GM21825 (cell line): Measurements from ENCODE around the gene ZXDB.
A peak's percentile ranks its signal among the peaks of the same experiment; 100 is the strongest.
"Not testable (repeated sequence)": the region's sequence is repeated elsewhere in the genome, so short reads cannot be mapped to it uniquely, and the experiment has no call there.

Source experiments
- ATAC-seq: cut with Tn5 transposase; IDR thresholded peaks from one replicate; pipeline ENCODE4 v1.9.1; 2021; ENCODE audit warnings: mild to moderate bottlenecking, moderate library complexity; ENCODE audit not compliant: unreplicated experiment

ZXDB gene

DNA sequence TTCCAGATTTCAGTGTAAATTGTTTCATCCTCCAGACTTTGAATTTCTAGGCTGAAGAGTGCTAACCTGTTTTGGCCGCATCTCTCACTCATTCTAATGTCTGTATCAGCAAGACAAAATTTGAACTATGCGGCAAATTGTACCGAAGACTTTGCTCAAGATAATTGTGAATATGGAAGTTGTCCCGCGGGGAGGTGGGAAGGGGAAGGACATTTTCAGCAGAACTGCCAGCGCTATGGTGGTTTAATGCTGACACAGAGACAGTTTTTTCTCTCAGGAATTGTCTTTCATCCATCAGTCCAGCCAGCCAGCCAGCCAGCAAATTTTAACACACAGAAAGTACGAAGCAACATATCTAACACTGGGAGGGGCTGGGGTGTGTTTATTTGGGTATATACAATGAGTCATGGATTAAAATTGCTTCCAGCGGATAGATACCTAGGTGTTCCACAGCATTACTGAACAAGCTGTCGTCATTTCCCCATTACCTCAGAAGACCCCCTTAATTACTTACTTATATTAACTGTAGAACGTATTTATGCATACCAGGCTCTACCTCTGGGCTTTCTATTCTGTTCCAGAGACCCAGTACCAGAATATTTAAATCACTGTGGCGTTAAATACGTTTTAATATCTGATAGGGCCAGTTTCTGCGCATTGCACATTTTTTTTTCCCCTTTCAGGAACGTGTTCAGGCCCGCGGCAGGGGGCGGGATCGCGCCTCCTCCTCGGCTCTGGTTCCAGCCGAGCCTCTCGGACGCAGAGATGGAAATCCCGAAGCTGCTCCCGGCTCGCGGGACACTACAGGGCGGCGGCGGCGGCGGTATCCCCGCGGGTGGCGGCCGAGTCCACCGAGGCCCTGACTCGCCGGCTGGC, at the start of gene ZXDB:
Gene ZXDB, plus strand, starts transcription at position 728 of the 876 bp plus-strand sequence. Its CDS starts 38 bp downstream, at position 766.
- ATAC-seq, result peak; percentile 42

DNA sequence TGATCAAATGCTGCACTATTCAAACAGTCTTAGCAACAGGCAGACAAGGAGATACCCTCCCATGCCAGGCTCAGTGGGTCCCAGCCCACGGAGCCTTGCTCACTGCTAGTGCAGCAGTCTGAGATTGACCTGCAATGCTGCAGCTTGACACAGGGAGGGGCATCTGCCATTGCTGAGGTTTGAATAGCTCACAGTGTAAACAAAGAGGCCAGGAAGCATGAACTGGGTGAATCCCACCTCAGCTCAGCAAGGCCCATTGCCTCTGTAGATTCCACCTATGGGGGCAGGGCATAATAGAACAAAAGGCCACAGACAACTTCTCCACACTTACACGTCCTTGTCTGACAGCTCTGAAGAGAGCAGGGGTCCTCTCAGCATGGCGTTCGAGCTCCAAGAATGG, 26.6 kb upstream of the ZXDB start:
- no peak for ATAC-seq

DNA sequence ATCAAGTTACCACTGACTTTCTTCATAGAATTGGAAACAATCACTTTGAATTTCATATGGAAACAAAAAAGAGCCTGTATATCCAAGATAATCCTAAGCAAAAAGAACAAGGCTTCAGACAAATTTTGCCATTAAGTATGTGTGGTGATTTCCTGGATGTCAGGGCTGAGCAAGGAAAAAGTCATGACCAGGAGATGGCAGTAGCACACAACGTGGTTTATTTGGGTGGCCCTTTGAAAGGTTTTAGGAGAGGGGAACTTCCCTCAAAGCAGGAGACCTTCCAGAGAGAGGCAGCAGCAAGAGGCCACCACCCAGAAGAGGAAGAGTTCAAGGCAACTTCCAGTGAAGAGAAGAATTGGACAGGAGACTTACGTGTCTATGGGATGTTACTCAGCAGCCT, 18.1 kb upstream of the ZXDB start:
- ATAC-seq, result no peak

DNA sequence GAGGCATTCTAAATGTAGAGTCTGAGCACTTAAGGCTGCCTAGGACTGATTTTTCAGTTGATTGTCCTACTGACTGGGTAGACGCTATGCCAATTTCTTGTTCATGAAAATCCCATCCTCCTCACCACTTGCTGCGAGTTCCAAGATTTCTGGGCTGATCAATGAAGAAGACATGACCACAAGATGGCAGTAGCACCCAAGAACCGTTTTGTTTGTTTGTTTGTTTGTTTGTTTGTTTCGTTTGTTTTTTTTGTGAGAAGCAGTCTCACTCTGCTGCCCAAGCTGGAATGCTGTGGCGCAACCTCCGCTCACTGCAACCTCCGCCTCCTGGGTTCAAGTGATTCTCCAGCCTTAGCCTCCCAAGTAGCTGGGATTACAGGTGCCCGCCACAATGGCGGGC, 8.9 kb upstream of the ZXDB start:
- not testable (repeated sequence) for ATAC-seq

DNA sequence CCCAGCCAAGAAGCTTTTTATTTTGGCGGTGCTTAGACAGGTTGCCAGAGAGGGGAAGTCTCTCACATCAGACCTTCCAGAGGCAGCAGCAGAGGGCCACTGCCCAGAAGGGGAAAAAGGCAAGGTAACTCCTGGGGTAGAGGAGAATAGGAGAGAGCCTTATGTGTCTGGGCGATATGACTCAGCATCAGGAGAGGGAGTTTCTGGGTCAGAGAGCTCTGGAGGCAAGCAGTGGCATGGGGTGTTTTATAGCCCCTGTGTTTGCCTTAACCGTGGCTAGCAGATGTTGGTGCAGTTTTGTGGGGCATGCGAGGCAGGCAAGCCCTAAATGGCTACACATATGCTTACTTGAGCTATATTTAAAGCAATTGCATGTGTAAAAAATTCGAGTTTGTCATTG, 8.3 kb upstream of the ZXDB start:
- no peak for ATAC-seq

DNA sequence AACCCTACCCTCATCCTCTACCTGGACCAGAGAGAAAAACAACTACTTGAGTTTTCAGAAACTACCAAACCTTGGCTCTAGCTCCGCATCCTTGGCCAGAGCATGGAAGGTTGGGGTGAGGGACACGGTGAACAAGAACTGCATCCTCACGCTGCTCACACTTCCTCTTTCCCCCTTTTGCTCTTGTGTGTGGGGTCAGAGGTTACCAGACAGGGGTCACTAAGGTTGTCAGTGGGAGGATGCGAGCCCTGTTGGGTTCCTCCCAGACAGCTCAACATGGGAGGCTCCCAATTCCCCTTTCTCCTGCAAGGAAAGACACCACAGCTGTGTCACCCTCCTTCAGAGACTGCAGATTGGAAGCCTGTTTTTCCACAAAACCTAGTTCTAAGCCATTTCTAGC, 5.5 kb upstream of the ZXDB start:
- no peak for ATAC-seq

DNA sequence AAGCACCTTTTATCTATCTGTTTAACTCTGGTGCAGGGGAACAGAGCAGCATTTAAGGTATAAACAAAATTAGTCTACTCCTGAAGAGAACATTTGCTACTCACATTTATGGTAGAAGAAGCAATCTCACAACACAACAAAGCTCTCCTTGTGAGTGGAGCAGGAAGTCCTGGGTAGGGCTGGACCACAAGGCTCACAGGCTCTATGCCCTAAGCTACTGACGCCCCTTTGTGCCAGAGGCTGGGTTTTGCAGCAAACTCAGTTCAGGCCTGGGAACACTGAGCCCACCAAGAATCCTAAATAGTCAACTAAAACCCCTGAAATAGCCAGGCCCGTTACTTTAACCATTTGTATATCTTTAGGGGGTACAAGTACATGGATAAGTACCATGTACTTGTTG, 4.7 kb upstream of the ZXDB start:
- ATAC-seq, result no peak

DNA sequence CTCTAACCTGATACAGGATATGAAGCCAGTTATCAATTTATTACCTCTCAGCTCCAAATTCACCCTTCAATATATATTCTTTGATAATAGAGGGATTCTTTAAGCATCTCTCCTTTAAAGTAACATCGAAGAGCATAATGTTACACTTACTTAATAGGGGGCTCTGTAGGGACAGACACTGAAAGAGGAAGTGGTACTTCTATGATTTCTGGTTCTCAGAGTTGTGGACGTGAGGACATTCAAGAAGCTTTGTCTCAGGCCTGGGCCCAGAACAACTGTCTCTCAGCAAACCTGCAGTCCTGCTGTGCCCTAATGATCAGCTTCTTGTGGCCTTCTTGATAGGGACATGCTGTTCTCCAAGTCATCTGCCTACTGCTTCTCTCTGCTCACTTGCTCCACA, 4.2 kb upstream of the ZXDB start:
- no peak for ATAC-seq

DNA sequence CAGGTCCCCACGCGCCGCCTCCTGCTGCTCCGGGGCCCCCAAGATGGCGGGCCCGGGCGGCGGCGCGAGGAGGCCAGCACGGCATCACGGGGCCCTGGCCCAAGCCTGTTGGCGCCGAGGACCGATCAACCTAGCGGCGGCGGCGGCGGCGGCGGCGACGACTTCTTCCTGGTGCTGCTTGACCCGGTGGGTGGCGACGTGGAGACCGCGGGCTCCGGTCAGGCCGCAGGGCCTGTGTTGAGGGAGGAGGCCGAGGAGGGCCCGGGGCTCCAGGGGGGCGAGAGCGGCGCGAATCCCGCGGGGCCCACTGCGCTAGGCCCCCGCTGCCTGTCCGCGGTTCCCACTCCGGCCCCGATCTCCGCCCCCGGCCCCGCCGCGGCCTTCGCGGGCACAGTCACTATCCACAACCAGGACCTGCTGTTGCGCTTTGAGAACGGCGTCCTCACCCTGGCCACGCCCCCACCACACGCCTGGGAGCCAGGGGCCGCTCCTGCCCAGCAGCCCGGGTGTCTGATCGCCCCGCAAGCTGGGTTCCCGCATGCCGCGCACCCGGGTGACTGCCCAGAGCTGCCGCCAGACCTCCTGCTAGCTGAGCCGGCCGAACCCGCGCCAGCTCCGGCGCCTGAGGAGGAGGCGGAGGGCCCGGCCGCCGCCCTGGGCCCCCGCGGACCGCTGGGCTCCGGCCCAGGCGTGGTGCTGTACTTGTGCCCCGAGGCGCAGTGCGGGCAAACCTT, 516 bp downstream of the ZXDB start:
- ATAC-seq, result peak; percentile 82

DNA sequence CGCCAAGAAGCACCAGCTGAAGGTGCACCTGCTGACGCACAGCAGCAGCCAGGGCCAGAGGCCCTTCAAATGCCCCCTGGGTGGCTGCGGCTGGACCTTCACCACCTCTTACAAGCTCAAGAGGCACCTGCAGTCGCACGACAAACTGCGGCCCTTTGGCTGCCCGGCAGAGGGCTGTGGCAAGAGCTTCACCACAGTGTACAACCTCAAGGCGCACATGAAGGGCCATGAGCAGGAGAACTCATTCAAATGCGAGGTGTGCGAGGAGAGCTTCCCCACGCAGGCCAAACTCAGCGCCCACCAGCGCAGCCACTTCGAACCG, 1.0 kb downstream of the ZXDB start:
- ATAC-seq, result peak; percentile 53

DNA sequence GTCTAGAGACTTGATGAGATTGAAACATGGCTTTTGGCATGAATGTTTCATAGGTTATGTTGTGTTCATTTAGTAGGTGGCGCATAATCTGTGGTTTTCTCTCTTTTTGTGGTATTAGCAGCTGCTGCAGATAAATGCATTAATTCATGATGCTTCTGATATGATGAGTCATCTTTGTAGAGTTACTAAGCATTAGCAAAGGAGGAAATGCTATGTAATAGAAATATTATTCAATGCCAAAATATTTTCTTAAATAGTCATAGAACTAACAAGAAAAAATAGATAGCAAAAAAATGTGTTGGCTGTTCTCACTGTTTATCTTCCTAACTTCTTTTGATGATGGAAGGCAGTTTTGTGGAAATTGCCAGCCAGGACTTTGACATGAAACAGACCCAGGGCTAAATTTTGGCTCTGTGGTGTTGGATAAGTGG, 3.6 kb downstream of the ZXDB start:
- no peak for ATAC-seq

DNA sequence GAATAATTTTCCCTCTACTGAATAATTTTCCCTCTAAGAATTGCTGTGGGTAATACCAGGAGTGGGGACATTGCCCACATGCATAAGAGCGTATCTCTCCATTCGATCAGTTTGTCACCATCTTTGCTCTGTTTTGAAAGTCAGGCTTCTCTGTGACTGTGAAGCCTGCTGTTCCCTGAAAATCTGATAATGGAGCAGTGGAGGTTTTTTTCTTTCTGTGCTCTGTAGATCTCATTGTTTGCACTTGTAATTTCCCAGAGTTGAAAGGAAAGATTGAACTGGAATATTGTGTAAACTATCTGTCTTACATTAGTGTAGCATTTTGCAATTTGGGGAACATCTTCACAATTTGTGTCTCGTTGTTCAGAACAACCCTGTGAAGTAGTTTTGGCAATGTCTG, 4.3 kb downstream of the ZXDB start:
- no peak for ATAC-seq

DNA sequence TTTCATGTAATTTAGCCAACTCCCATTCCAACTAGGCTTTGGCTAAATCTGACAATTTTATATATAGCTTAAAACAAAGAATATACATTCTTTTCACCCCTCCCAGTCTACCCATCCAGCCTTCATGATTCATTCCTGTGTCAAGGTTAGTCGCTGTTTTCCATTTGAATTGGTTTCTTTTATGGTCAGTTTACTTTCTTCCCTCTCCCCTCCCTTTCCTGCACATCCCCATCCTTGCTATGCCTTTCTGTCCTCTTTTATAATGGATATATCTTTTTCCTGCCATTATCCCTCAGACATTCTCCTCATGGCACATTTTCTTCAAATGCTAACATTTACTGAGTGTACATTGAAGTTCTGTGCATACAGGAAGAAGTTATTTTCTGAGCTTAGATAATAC, 4.7 kb downstream of the ZXDB start:
- ATAC-seq, result no peak

DNA sequence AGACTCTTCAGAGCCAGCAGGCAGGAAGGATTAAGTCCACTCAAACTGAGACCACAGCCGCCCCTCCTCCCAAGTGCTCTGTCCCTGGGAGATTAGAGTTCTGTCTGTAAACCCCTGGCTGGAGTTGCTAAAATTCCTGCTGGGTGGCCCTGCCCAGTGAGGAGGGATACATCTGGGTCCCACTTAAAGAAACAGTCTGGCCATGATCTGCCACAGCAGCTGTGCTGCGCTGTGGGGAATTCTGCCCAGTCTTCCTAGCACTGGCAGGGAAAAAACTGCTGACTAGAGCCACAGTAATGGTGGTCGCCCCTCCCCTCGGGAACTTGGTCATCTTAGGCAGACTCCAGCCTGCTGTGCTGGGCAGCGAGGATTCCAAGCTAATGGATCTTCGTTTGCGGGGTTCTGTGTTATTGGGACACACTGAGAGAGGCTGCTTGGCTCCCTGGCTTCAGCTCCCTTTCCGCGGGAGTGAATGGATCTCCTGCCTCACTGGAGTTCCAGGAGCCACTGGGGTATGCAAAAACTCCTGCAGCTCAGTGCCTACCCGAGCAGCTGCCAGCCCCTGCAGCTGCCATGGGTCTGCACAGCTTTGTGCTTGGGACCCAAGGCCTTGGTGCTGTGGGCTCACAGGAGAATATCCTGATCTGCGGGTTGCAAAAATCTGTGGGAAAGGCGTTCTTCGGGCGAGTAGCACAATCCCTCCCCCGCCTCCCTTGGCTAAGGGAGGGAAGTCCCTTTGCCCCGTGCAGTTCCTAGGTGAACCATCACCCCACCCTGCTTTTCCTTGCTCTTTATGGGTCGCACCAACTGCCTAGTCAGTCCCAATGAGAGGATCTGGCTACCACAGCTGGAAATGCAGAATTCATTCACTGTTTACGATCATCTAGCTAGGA, 15.7 kb downstream of the ZXDB start:
- ATAC-seq, result no peak

DNA sequence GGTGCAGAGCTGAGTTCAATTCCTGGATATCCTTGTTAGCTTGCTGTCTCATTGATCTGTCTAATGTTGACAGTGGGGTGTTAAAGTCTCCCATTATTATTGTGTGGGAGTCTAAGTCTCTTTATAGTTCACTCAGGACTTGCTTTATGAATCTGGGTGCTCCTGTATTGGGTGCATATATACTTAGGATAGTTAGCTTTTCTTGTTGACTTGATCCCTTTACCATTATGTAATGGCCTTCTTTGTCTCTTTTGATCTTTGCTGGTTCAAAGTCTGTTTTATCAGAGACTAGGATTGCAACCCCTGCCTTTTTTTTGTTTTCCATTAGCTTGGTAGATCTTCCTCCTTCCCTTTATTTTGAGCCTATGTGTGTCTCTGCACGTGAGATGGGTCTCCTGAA, 21.5 kb downstream of the ZXDB start:
- ATAC-seq, result not testable (repeated sequence)

DNA sequence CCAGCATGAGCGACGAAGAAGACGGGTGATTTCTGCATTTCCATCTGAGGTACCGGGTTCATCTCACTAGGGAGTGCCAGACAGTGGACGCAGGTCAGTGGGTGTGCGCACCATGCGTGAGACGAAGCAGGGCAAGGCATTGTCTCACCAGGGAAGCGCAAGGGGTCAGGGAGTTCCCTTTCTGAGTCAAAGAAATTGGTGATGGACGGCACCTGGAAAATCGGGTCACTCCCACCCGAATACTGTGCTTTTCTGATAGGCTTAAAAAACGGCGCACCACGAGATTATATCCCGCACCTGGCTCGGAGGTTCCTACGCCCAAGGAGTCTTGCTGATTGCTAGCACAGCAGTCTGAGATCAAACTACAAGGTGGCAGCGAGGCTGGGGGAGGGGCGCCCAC, 37.6 kb downstream of the ZXDB start:
- not testable (repeated sequence) for ATAC-seq

DNA sequence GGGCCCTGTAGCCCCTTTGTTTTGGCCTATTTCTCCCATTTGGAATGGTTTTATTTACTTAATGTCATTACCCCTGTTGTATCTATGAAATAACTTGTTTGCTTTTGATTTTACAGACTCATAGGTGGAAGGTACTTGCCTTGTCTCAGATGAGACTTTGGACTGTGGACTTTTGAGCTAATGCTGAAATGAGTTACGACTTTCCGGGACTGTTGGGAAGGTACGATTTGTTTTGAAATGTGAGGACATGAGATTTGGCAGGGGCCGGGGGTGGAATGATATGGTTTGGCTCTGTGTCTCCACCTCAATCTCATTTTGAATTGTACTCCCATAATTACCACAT, 48.8 kb downstream of the ZXDB start:
- no peak for ATAC-seq

DNA sequence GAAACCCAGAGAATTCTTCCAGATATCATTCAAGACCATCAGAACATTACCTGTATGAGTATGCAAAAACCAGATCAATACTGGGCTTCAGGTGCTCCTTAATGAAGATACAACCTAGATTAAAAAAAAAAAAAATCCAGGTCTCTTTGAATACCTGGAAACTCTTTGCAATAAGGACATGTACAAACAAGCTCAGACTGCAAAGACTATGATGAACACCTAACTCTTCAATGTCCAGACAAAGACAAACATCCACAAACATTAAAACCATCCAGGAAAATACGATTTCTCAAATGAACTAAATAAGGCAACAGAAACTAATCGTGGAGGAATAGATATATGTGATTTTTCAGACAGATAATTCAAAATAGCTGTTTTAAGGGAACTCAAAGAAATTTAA, 49.5 kb downstream of the ZXDB start:
- no peak for ATAC-seq

DNA sequence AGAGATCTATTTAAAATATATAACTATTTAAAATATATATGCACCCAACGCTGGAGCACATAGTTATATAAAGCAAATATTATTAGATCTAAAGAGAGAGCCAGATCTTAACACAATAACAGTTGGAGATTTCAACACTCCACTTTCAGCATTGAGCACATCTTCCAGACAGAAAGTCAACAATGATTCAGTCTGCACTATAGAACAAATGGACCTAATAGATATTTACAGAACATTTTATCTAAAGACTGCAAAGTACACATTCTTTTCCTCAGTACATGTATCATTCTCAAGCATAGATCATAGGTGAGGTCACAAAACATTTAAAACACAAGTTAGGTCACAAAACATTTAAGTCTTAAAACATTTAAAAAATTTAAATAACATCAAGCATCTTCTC, 51.9 kb downstream of the ZXDB start:
- no peak for ATAC-seq

DNA sequence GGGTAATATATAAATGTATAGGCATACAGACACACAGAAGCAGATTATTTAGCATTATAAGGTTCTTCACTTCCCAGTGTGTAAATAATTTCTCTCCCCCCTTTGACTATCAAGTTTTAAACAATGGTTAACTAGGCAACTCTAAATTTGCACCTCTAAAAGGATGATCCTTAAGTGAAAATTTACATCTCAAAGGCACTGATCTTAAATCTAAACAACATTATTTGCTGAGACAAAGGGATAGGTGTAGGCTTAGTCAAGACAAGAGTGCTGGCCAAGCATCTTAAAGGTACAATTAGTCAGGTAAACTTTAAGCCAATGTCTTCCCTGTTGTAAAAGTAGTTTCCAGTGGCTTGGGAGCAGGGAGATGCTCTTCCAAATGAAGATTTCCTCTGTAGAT, 55.2 kb downstream of the ZXDB start:
- ATAC-seq, result no peak
